ENCODE results near the gene CRABP2. TPM values are rescaled to one million over a fixed set of nuclear protein-coding genes. Genes with fewer than 3 reads are reported as not detected.
A peak's percentile ranks its signal among the peaks of the same experiment; 100 is the strongest.

The CRABP2 gene
- total and polyA plus RNA-seq, 2 of the 13 experiments (the other 11 are each of a cell fraction or from before 2014, with no cell fraction given), result 0.40 to 0.60 TPM

- TF ChIP-seq RNF219 (CRISPR knock-in tag; IDR thresholded peaks at IDR 0.05) (no peak), ZNF501 (CRISPR knock-in tag; IDR thresholded peaks at IDR 0.05) (peak; percentile 53; the same call in 1 of the 2 replicates), NPAS2 (CRISPR knock-in tag; IDR thresholded peaks at IDR 0.05; ENCODE audit: borderline replicate concordance) (no peak), SIX4 (CRISPR knock-in tag; IDR thresholded peaks at IDR 0.05) (no peak), ZSCAN22 (CRISPR knock-in tag; IDR thresholded peaks at IDR 0.05) (peak; percentile 96), ZBTB38 (CRISPR knock-in tag; IDR thresholded peaks at IDR 0.05) (no peak), ZNF597 (CRISPR knock-in tag; IDR thresholded peaks at IDR 0.05) (no peak), NR0B2 (CRISPR knock-in tag; IDR thresholded peaks at IDR 0.05) (no peak), HOXA3 (CRISPR knock-in tag; IDR thresholded peaks at IDR 0.05) (peak; percentile 28; the same call in 1 of the 2 replicates), MAFK (conservative IDR thresholded peaks at IDR 0.05 in 1 of 2, IDR thresholded peaks at IDR 0.05 in 1 of 2; ENCODE audit: low read length in 2 of 2) (no peak), ZNF546 (CRISPR knock-in tag; conservative IDR thresholded peaks at IDR 0.05) (no peak), ZNF143 (CRISPR knock-in tag; IDR thresholded peaks at IDR 0.05) (0 out of 2 replicates have a peak, but pooled peaks have one; percentile 39), ZNF605 (CRISPR knock-in tag; IDR thresholded peaks at IDR 0.05) (peak; percentile 52; the same call in 1 of the 2 replicates), ZNF687 (CRISPR knock-in tag; IDR thresholded peaks at IDR 0.05) (no peak)
These were observed 27.5 kb downstream of the CRABP2 start (continued) for GRCh38 chr1:156677616-156678596.
